GM19395 (cell line): ENCODE data around the gene LALBA.
A peak's percentile ranks its signal among the peaks of the same experiment; 100 is the strongest.
"Not testable (repeated sequence)": the region's sequence is repeated elsewhere in the genome, so short reads cannot be mapped to it uniquely, and the experiment has no call there.

ENCODE experiments used
- ATAC-seq: cut with Tn5 transposase; IDR thresholded peaks from one replicate; pipeline ENCODE4 v1.9.1; 2021; ENCODE audit warnings: mild to moderate bottlenecking, moderate library complexity; ENCODE audit not compliant: unreplicated experiment

The LALBA gene

GRCh38 chr12:48569946-48570345, at the start of gene LALBA:
TSS of gene LALBA (minus strand) at chr12:48570046. CDS start at chr12:48570020, 26 bp downstream.
- ATAC-seq = no peak

- ATAC-seq = peak; percentile 87
Observed at GRCh38 chr12:48618541-48618940, 48.7 kb upstream of the LALBA start.

- ATAC-seq = no peak
Observed at GRCh38 chr12:48615681-48616080, 45.8 kb upstream of the LALBA start.

GRCh38 chr12:48613321-48613720, 43.5 kb upstream of the LALBA start:
- ATAC-seq = no peak

- no peak for ATAC-seq
Observed at GRCh38 chr12:48602192-48602989, 32.5 kb upstream of the LALBA start.

GRCh38 chr12:48601013-48601756, 31.3 kb upstream of the LALBA start:
- ATAC-seq = peak; percentile 91

- ATAC-seq = no peak
Observed at GRCh38 chr12:48600552-48600951, 30.7 kb upstream of the LALBA start.

GRCh38 chr12:48592591-48593086, 22.8 kb upstream of the LALBA start:
- no peak for ATAC-seq

GRCh38 chr12:48586361-48586760, 16.5 kb upstream of the LALBA start:
- ATAC-seq = no peak

GRCh38 chr12:48583728-48584127, 13.9 kb upstream of the LALBA start:
- no peak for ATAC-seq

- no peak for ATAC-seq
Observed at GRCh38 chr12:48580831-48581230, 11.0 kb upstream of the LALBA start.

GRCh38 chr12:48572326-48572725, 2.5 kb upstream of the LALBA start:
- ATAC-seq = no peak

GRCh38 chr12:48567731-48568130, 2.1 kb downstream of the LALBA start:
- no peak for ATAC-seq

GRCh38 chr12:48557919-48558318, 11.9 kb downstream of the LALBA start:
- no peak for ATAC-seq

- ATAC-seq = no peak
Observed at GRCh38 chr12:48556631-48557030, 13.2 kb downstream of the LALBA start.

GRCh38 chr12:48553666-48554343, 16.0 kb downstream of the LALBA start:
- not testable (repeated sequence) for ATAC-seq

GRCh38 chr12:48551636-48552035, 18.2 kb downstream of the LALBA start:
- ATAC-seq = not testable (repeated sequence)

GRCh38 chr12:48547012-48547411, 22.8 kb downstream of the LALBA start:
- ATAC-seq = not testable (repeated sequence)

- no peak for ATAC-seq
Observed at GRCh38 chr12:48545833-48546469, 23.9 kb downstream of the LALBA start.

GRCh38 chr12:48542300-48542928, 27.4 kb downstream of the LALBA start:
- ATAC-seq = no peak
